Urothelium cell line (cell line): ENCODE measurements around the gene DZIP1L.
A peak's percentile ranks its signal among the peaks of the same experiment; 100 is the strongest.
"Not testable (repeated sequence)": the region's sequence is repeated elsewhere in the genome, so short reads cannot be mapped to it uniquely, and the experiment has no call there.

Source experiments
- DNase-seq: peaks from one replicate; pipeline ENCODE4 v3.0.0; 2011; ENCODE audit warnings: low spot score, mixed read lengths
- FAIRE-seq: peaks from 2 replicates; lab custom pipeline; 2011; peaks lifted over from hg19 to GRCh38; lab: Jason Lieb, UNC

DZIP1L gene

GRCh38 chr3:138114988-138115971 lies at the start of gene DZIP1L:
Gene DZIP1L, minus strand, starts transcription at chr3:138115608. Its CDS starts 11,637 bp downstream, at chr3:138103971.
- peak; percentile 79 for DNase-seq
- no peak for FAIRE-seq

DNA sequence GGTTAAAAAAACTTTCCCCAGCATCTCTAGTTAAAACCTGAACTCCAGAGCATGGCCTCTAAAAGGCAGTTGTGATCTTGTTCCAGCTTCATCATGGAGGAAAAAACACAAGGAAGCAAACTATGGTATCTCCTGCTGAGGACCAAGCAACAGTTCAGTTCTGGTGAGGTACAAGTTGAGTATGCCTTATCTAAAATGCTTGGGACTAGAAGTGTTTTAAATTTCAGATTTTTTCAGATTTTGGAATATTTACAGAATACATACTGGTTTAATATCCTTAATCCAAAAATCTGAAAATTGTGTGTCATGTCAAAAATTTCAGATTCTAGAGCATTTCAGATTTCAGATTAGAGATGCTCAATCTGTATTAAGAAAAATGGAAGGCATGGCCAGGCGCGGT lies 49.7 kb upstream of the DZIP1L start:
- DNase-seq (no peak), FAIRE-seq (no peak)

DNA sequence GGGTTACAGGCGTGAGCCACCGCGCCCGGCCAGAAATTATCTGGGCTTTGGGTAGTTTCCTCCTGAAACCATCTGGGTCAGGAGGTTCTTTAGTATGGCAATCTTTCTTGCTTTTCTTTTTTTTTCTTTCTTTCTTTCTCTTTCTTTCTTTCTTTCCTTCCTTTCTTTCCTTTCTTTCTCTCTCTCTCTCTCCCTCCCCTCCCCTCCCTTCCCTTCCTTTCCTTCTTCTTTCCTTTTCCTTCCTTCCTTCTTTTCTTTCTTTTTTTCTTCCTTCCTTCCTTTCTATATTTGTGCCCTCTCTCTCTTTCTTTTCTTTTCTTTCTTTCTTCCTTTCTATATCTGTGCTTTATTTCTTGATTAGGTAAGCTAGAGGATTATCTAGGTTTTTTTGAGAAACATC lies 42.3 kb upstream of the DZIP1L start:
- no peak for DNase-seq

GRCh38 chr3:138154534-138154933 lies 39.1 kb upstream of the DZIP1L start:
- no peak for FAIRE-seq
- DNase-seq, result no peak

More for the DNA sequence above, 42.3 kb upstream of the DZIP1L start:
- no peak for FAIRE-seq

DNA sequence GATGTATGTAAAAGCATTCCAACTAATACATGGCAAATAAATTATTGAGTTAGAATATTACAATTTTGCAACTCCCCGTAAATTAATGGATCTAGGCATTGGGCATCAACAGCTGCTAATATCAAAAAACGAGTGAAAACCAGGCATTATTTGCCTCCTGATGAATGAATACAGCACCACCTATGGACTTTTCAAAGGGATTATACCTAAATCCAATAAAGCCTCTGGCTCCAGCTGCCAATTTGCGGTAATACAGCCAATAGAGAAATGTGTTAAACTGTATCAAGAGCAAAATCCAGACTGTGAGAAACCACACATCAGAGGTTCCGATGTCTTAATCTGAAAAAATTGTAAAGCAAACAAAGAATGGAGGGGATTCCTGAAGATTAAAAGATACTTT lies 33.1 kb upstream of the DZIP1L start:
- no peak for FAIRE-seq
- DNase-seq, result no peak

DNA sequence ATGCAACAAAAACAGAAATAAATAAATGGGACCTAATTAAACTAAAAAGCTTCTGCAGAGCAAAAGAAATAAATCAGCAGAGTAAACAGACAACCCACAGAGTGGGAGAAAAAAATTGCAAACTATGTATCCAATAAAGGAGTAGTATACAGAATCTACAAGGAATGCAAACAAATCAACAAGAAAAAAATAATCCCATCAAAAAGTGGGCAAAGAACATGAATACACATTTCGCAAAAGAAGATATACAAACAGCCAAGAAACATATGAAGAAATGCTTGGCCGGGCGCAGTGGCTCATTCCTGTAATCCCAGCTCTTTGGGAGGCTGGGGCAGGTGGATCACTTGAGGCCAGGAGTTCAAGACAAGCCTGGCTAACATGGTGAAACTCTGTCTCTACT lies 26.8 kb upstream of the DZIP1L start:
- not testable (repeated sequence) for FAIRE-seq, DNase-seq

DNA sequence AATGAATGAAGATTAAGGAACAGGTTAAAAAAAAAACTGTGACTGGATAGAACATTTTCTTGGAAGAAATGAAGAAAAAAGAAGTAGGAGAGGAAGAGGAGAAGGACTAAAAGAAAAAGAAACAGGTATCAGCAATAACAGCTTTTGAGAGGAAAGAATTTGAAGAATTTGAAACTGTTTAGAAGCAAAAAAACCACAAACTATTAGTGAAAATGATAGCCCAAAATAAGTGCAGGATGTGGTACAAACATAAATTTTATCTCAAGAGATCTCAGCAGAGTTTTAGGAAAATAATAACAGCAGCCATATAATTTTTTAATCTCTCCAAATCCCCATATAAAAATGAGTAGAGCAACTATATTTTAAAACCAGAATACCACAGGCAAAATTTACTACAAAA lies 25.5 kb upstream of the DZIP1L start:
- no peak for FAIRE-seq
- DNase-seq, result no peak

- no peak for DNase-seq
- no peak for FAIRE-seq
These were observed 24.3 kb upstream of the DZIP1L start for GRCh38 chr3:138139691-138140090.

GRCh38 chr3:138137861-138138260 lies 22.5 kb upstream of the DZIP1L start:
- DNase-seq, result no peak
- no peak for FAIRE-seq

- FAIRE-seq (no peak), DNase-seq (no peak)
These were observed 20.8 kb upstream of the DZIP1L start for GRCh38 chr3:138136201-138136600.

- DNase-seq, result no peak
- no peak for FAIRE-seq
These were observed 20.4 kb upstream of the DZIP1L start for GRCh38 chr3:138135833-138136194.

DNA sequence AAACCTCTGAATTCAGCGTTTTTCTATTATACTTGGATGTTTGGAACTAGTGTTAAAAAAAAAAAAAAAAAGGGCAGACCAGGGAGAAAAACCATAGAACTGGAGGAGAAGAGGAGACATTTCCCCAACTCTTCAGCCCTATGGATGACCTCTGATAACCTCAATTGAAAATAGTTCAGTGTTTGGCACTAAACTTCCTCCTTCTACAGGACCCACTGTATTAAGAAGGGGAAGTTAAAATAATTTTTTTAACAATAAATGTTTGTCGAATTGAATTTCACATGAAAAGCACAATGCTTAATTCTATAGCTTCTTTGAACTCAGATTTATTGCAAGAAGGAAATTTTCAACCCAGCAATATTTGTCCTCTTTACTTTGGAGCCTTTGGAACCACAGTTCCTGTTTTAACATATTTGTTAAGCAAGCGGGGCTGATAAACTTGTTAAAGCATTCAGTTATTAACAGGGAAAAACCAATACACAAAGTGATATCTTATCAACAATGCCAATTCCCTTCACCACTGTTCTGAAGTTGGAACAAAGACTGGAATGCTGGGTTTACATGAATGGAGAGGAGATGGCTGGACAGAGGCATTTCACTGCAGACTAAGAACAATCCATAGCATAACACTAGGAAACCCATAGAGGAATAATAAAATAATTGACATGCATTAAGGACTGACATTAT lies 19.9 kb upstream of the DZIP1L start:
- FAIRE-seq (no peak), DNase-seq (no peak)

DNA sequence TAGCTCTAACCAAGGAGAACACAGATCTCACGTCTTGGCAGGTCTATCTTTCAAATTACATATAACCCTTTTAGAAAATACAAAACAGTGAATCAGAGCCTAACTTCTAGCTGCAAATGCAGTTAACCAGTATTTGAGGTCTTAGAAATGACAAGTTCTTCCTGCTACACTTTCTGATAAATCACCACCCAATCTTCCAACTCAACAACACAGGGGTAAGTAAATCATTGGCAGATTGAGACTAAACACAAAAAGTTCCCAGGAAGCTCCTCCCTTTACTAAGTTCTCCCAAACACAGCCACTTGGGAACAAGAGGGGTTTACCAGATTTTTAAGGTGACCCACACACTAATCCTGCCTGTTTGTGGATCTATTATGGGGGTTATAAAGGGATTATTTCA lies 16.8 kb upstream of the DZIP1L start, which contains the start of gene A4GNT:
Gene A4GNT (minus strand): TSS at position 152 of the 400 bp plus-strand sequence. CDS start 1,134 bp downstream, outside the sequence.
- no peak for FAIRE-seq
- DNase-seq, result no peak

DNA sequence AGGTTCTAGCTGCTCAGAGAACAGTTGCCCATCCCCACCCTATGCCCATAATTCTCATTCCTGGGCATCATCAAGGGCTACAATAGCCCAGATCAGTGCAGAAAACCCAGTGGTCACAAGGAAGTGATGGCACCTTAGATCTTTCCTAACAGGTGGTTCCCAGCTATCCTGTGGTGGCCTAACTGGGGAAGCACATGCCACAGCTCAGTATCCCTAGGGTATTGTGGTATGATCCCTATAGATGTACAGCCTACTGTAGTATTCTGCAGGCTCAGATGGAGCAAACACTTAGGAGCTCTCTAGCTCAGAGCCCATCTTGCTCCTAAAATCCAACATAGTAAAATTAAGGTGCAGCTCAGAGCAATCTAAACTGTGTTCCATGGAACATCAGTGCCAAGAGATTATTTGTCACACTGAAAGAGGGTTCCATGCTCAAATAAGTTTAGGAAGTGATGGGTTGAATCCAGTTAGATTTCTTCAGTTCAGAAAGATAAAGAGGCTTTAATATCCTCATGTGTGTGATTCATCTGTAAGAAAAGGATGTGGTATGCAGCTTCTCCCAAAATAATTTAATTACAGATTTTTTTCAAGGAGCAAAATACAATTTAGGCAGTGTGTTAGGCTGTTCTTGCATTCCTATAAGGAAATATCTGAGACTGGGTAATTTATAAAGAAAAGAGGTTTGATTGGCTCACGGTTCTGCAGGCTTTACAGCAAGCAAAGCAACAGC lies 12.4 kb upstream of the DZIP1L start:
- DNase-seq (no peak), FAIRE-seq (no peak)

- DNase-seq, result no peak
These were observed 10.3 kb upstream of the DZIP1L start for GRCh38 chr3:138125548-138126221.

GRCh38 chr3:138124706-138125355 lies 9.4 kb upstream of the DZIP1L start:
- no peak for FAIRE-seq

More at GRCh38 chr3:138125548-138126221, 10.3 kb upstream of the DZIP1L start:
- no peak for FAIRE-seq

DNA sequence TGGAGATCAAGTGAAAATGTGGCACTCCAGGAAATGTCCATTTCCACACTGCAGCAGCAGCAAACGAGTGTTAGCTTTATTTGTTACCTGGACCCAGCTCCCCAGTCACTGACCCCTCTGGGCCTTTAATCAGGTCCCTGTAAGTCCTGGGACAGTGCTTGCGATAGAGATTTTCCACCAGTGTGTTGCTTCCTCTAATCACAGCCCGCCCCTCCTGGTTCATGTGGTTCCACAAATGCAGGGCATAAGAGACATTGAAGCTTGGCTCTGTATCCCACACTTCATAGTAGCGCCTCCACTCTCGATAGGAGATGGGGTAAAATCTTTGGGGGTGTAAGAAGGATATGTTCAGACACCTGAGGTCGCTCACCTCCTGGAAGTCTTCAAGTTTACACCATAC lies 8.8 kb upstream of the DZIP1L start:
- no peak for DNase-seq
- no peak for FAIRE-seq

More at GRCh38 chr3:138124706-138125355, 9.4 kb upstream of the DZIP1L start:
- DNase-seq, result no peak

DNA sequence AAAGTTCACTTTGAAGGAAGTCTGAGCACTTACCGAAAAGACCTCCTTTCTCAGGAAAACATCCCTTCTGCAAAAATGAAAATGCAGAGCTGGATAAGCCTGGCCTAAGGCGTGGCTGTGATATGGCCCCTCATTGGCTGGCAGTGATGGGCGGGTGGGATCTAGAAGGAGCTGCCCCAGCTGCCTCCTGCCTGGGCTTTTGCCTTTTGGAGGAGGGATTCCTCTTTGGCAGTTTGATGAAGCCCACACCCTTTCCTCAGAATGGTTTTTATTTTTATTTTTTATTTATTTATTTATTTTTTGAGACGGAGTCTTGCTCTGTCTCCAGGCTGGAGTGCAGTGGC lies 4.0 kb upstream of the DZIP1L start:
- FAIRE-seq, result no peak

GRCh38 chr3:138118612-138119422 lies 3.4 kb upstream of the DZIP1L start:
- DNase-seq, result peak; percentile 68

More for the DNA sequence above, 4.0 kb upstream of the DZIP1L start:
- no peak for DNase-seq

More at GRCh38 chr3:138118612-138119422, 3.4 kb upstream of the DZIP1L start:
- FAIRE-seq, result no peak
